Measurements from ENCODE around the gene JAKMIP1.

- TF ChIP-seq CTCF (IDR thresholded peaks at IDR 0.05) (no peak), EZH2 (IDR thresholded peaks at IDR 0.05; ENCODE audit: borderline replicate concordance, insufficient read depth, low read depth, low read length, poor library complexity, severe bottlenecking) (no peak)
Measured at GRCh38 chr4:6011686-6012085, 188.7 kb downstream of the JAKMIP1 start.
